SK-N-MC (cell line): ENCODE measurements around the gene EVC2.

Experiments
- DNase-seq: peaks from one replicate; pipeline ENCODE4 v3.0.0-alpha.2; 2011; ENCODE audit warnings: low read depth, low spot score
- H3K27ac ChIP-seq: fragments of 200-600 bp; sonication (generic); 2 replicates; pipeline ENCODE4 v1.5.1; 2016; ENCODE audit warnings: mixed run types
- H3K36me3 ChIP-seq: fragments of 200-600 bp; sonication (generic); 2 replicates; pipeline ENCODE4 v1.6.1; 2017; ENCODE audit warnings: antibody characterized with exemption, low read length, mixed read lengths; ENCODE audit not compliant: insufficient read depth
- H3K4me3 ChIP-seq: fragments of 200-600 bp; sonication (generic); 2 replicates; pipeline ENCODE4 v1.5.1; 2016
- H3K9ac ChIP-seq: fragments of 200-600 bp; sonication (generic); 2 replicates; pipeline ENCODE4 v1.8.0; 2017; ENCODE audit warnings: mixed run types, mixed read lengths; ENCODE audit not compliant: insufficient read length
- H3K9me3 ChIP-seq: fragments of 200-600 bp; sonication (generic); 2 replicates; pipeline ENCODE4 v1.6.1; 2017; ENCODE audit warnings: low read depth, mild to moderate bottlenecking, antibody characterized with exemption, low read length, moderate library complexity, mixed read lengths
- EZH2 ChIP-seq: fragments of 200-600 bp; sonication (generic); IDR thresholded peaks from one replicate; pipeline ENCODE4 v1.6.1; 2017; ENCODE audit warnings: antibody characterized with exemption
- FOXP2 ChIP-seq: optimal IDR thresholded peaks from 2 replicates; pipeline ENCODE3; 2011; ENCODE audit warnings: mild to moderate bottlenecking, moderate library complexity; ENCODE audit not compliant: insufficient read depth; ENCODE audit errors: extremely low read length, control extremely low read depth
- POLR2AphosphoS5 ChIP-seq: IDR thresholded peaks from 2 replicates; pipeline ENCODE4 v1.6.1; 2012; ENCODE audit warnings: mild to moderate bottlenecking, low read depth, low read length, borderline replicate concordance

EVC2 gene

GRCh38 chr4:5710961-5711478, 2.7 kb upstream of the EVC2 start, which contains the start of gene EVC:
EVC (plus strand) TSS chr4:5711201; CDS start chr4:5711381, 180 bp downstream.
- DNase-seq: no peak
- H3K27ac ChIP-seq: no peak within 1 kb of the TSS
- H3K36me3 ChIP-seq: no peaks in the 10 kb centered on the region
- H3K9me3 ChIP-seq: no peaks in the 10 kb centered on the region
- peak within 1 kb of the TSS; percentile 68 for H3K9ac ChIP-seq
- H3K4me3 ChIP-seq: peak within 1 kb of the TSS; percentile 77
- TF ChIP-seq FOXP2: no peak
- TF ChIP-seq POLR2AphosphoS5: peak; percentile 43; the same call in 1 of the 2 replicates

- no peak for DNase-seq
- Histone ChIP-seq H3K36me3 (no peaks in the 10 kb centered on the region), H3K9me3 (no peaks in the 10 kb centered on the region), H3K9ac (no peak overlapping the region), H3K27ac (no peak overlapping the region), H3K4me3 (peak overlapping the region; percentile 68)
- no peak for TF ChIP-seq EZH2
- no peak for TF ChIP-seq POLR2AphosphoS5
- no peak for TF ChIP-seq FOXP2
These were observed 2.0 kb upstream of the EVC2 start for GRCh38 chr4:5710065-5710960.

- no peak overlapping the region for H3K27ac ChIP-seq
- no peak overlapping the region for H3K9ac ChIP-seq
- H3K9me3 ChIP-seq: no peaks in the 10 kb centered on the region
- TF ChIP-seq POLR2AphosphoS5 (no peak), EZH2 (no peak), FOXP2 (no peak)
- no peak for DNase-seq
- H3K36me3 ChIP-seq: no peaks in the 10 kb centered on the region; the same call in 1 of the 2 replicates
- H3K4me3 ChIP-seq: no peak overlapping the region
These were observed 832 bp upstream of the EVC2 start for GRCh38 chr4:5709207-5709575.

GRCh38 chr4:5707778-5708448, 446 bp downstream of the EVC2 start:
- no peaks in the 10 kb centered on the region for H3K9me3 ChIP-seq
- peak overlapping the region; percentile 62 for H3K9ac ChIP-seq
- no peaks in the 10 kb centered on the region; the same call in 1 of the 2 replicates for H3K36me3 ChIP-seq
- H3K4me3 ChIP-seq: peak overlapping the region; percentile 75
- TF ChIP-seq EZH2 (no peak), FOXP2 (no peak), POLR2AphosphoS5 (no peak)
- H3K27ac ChIP-seq: no peak overlapping the region
- DNase-seq: no peak

- H3K9me3 ChIP-seq: no peaks in the 10 kb centered on the region
- no peaks in the 10 kb centered on the region; the same call in 1 of the 2 replicates for H3K36me3 ChIP-seq
- peak overlapping the region; percentile 75; the same call in 1 of the 2 replicates for H3K4me3 ChIP-seq
- no peak for TF ChIP-seq EZH2
- TF ChIP-seq FOXP2: no peak
- no peak for TF ChIP-seq POLR2AphosphoS5
- no peak for DNase-seq
- no peak overlapping the region for H3K27ac ChIP-seq
- no peak overlapping the region for H3K9ac ChIP-seq
These were observed 993 bp downstream of the EVC2 start for GRCh38 chr4:5707366-5707765.

GRCh38 chr4:5706486-5707290, 1.7 kb downstream of the EVC2 start:
- DNase-seq: no peak
- no peak overlapping the region for H3K27ac ChIP-seq
- no peak overlapping the region for H3K9ac ChIP-seq
- no peaks in the 10 kb centered on the region for H3K9me3 ChIP-seq
- H3K36me3 ChIP-seq: no peaks in the 10 kb centered on the region; the same call in 1 of the 2 replicates
- H3K4me3 ChIP-seq: no peak overlapping the region
- TF ChIP-seq EZH2: no peak
- no peak for TF ChIP-seq FOXP2
- no peak for TF ChIP-seq POLR2AphosphoS5

GRCh38 chr4:5705647-5706320, 2.6 kb downstream of the EVC2 start:
- H3K4me3 ChIP-seq: no peak overlapping the region
- no peak for TF ChIP-seq FOXP2
- no peak for TF ChIP-seq POLR2AphosphoS5
- no peak for TF ChIP-seq EZH2
- H3K27ac ChIP-seq: no peak overlapping the region
- H3K9me3 ChIP-seq: no peaks in the 10 kb centered on the region
- H3K36me3 ChIP-seq: no peaks in the 10 kb centered on the region; the same call in 1 of the 2 replicates
- DNase-seq: no peak
- H3K9ac ChIP-seq: no peak overlapping the region
